ENCODE measurements around the gene OPCML.

Gene OPCML

DNA sequence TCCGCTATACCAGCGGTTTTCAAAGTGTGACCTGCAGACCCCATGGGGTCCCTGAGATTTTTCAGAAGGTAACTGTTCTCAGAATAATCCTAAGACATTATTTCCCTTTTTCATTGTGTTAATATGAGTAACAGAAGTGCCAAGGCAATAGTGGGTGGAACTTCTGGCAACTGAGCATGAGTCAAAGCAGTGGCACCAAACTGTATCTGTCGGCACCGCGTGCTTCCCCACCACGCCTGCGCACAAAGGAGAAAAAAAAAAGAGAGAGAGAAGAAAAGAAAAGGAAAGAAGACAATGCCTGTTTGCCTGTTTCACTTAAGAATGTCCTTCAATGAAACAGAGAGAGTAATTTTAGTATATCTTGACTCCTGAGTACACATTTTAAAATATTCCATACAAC is 679.9 kb downstream of the OPCML start:
- H3K36me3 ChIP-seq (ENCODE audit: control insufficient read depth, insufficient read depth, low read length) = no peaks in the 10 kb centered on the region
- H3K4me1 ChIP-seq (ENCODE audit: control insufficient read depth, insufficient read depth, low read length) = peaks cover 6% of the 10 kb centered on the region
- H3K27me3 ChIP-seq (ENCODE audit: control insufficient read depth, insufficient read depth, low read length) = no peaks in the 10 kb centered on the region
- no peaks in the 10 kb centered on the region for H3K9me3 ChIP-seq (ENCODE audit: control insufficient read depth, insufficient read depth, low read length)
- H3K4me3 ChIP-seq (ENCODE audit: low read depth, low read length) = no peak overlapping the region
- H3K9ac ChIP-seq (ENCODE audit: low read depth, low read length) = no peak overlapping the region

DNA sequence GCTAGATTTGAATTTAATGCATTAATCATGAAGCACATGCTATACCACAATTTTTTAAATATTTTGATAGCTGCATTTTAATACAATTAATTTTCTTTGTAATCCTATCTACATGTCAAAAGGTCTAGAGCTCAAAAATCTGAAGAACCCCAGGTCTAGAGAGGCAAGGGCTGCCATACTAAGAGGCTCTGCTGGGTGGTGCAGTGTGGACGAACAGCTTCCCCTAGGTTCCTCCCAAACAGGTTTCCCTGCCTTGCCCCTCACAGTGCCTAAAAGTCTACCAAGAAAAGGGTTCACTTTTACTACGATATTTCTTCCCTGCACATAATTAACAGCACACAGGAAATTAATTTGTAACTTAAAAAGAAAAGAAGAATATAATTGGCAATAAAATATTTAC is 681.1 kb downstream of the OPCML start:
- H3K4me1 ChIP-seq (ENCODE audit: control insufficient read depth, insufficient read depth, low read length) = peaks cover 6% of the 10 kb centered on the region
- no peak overlapping the region for H3K9ac ChIP-seq (ENCODE audit: low read depth, low read length)
- H3K9me3 ChIP-seq (ENCODE audit: control insufficient read depth, insufficient read depth, low read length) = no peaks in the 10 kb centered on the region
- no peaks in the 10 kb centered on the region for H3K27me3 ChIP-seq (ENCODE audit: control insufficient read depth, insufficient read depth, low read length)
- no peak overlapping the region for H3K4me3 ChIP-seq (ENCODE audit: low read depth, low read length)
- H3K36me3 ChIP-seq (ENCODE audit: control insufficient read depth, insufficient read depth, low read length) = no peaks in the 10 kb centered on the region

DNA sequence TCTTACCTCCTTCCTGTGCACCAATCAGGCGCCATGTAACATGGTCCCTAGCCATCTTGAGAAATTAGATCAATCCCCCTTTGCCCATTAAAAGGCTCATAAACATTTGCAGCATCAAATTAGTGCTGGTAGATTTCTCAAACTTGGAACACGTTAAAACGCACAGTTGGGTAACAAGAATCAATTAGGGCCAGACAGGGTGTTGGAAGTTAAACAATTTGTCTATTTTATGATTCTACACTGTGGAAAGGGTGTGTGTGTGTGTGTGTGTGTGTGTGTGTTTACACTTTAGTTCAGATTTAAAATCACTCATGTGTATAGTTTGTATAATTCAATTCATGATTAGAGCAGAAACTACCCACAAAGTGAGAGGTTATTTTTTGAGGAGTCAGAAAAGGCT is 682.0 kb downstream of the OPCML start:
- no peak overlapping the region for H3K4me3 ChIP-seq (ENCODE audit: low read depth, low read length)
- peaks cover 6% of the 10 kb centered on the region for H3K4me1 ChIP-seq (ENCODE audit: control insufficient read depth, insufficient read depth, low read length)
- H3K27me3 ChIP-seq (ENCODE audit: control insufficient read depth, insufficient read depth, low read length) = no peaks in the 10 kb centered on the region
- no peaks in the 10 kb centered on the region for H3K36me3 ChIP-seq (ENCODE audit: control insufficient read depth, insufficient read depth, low read length)
- no peak overlapping the region for H3K9ac ChIP-seq (ENCODE audit: low read depth, low read length)
- no peaks in the 10 kb centered on the region for H3K9me3 ChIP-seq (ENCODE audit: control insufficient read depth, insufficient read depth, low read length)

DNA sequence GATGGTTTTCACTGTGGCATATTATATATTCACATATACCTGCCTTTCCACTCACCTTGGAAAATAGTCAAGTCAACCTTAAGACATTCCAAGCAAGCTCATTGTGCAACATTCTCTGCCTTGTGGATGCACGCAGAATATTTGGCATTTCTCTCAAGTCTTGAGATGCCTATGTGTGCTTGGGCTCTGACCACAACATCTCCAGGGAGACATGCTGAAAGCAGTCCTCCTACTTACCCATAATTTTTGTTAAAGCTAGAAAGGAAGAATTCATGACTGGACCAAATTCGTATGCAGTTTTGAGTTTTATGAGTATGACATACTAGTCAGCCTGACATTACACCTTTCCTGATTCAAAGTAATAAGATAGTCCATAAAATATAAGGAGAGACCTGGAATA is 684.0 kb downstream of the OPCML start:
- Histone ChIP-seq H3K9me3 (ENCODE audit: control insufficient read depth, insufficient read depth, low read length) (no peaks in the 10 kb centered on the region), H3K4me3 (ENCODE audit: low read depth, low read length) (no peak overlapping the region), H3K9ac (ENCODE audit: low read depth, low read length) (no peak overlapping the region), H3K36me3 (ENCODE audit: control insufficient read depth, insufficient read depth, low read length) (no peaks in the 10 kb centered on the region), H3K4me1 (ENCODE audit: control insufficient read depth, insufficient read depth, low read length) (no peaks in the 10 kb centered on the region), H3K27me3 (ENCODE audit: control insufficient read depth, insufficient read depth, low read length) (no peaks in the 10 kb centered on the region)

DNA sequence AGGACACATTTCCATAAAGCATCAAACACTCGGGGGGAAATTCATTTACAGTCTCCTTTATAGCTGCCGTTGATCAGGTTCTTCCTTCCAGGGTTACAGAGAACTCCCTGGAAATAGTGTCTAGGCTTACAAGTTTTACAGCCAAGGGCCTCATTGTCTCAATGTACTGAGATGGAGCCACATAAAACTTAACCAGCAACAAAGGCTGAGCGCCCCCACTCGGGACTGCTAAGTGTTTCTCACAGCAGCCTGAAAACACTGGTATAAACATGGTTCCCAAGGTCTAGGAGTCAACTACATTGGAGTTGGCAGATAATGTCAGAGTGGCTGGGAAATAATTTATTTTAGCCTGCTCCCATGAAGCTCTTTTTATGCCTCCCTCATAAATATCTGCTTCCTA is 686.2 kb downstream of the OPCML start:
- Histone ChIP-seq H3K27me3 (ENCODE audit: control insufficient read depth, insufficient read depth, low read length) (no peaks in the 10 kb centered on the region), H3K4me3 (ENCODE audit: low read depth, low read length) (no peak overlapping the region), H3K9ac (ENCODE audit: low read depth, low read length) (no peak overlapping the region), H3K4me1 (ENCODE audit: control insufficient read depth, insufficient read depth, low read length) (peaks cover 6% of the 10 kb centered on the region), H3K9me3 (ENCODE audit: control insufficient read depth, insufficient read depth, low read length) (no peaks in the 10 kb centered on the region), H3K36me3 (ENCODE audit: control insufficient read depth, insufficient read depth, low read length) (no peaks in the 10 kb centered on the region)

DNA sequence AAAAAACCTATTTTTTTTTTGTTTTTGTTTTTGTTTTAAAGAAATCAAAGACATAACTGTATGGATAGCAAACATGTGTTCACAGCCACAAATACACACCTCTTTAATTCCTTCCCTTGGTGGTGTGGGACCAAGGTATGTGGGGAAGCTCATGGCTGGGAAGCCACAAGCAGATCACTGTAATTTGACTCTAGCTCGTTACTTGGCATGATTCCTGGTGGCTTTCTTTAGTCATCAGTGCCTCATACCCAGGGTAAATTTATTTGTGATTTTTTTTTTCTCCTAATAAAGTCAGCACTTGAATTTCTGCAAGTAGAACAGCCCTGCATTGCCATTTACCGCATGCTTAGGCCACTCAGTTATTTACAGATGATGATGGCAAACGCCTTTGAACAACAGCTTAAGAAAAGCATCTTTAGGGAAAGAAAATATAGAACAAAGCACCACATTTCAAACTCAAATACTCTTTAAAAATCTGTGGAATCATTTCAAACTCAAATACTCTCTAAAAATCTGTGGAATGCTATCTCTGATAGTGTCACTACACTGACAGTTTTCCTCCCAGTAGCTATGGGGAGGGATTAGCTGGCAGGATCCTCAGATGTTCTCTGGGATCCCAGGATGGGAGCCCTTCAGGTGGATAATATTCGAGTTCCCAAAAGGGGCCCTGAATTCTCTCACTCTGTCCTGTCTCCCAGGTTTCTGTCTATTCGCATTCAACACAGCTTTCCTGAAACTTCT is 687.2 kb downstream of the OPCML start:
- no peaks in the 10 kb centered on the region for H3K9me3 ChIP-seq (ENCODE audit: control insufficient read depth, insufficient read depth, low read length)
- H3K9ac ChIP-seq (ENCODE audit: low read depth, low read length) = no peak overlapping the region
- H3K4me1 ChIP-seq (ENCODE audit: control insufficient read depth, insufficient read depth, low read length) = peaks cover 6% of the 10 kb centered on the region
- no peak overlapping the region for H3K4me3 ChIP-seq (ENCODE audit: low read depth, low read length)
- no peaks in the 10 kb centered on the region for H3K36me3 ChIP-seq (ENCODE audit: control insufficient read depth, insufficient read depth, low read length)
- H3K27me3 ChIP-seq (ENCODE audit: control insufficient read depth, insufficient read depth, low read length) = no peaks in the 10 kb centered on the region

DNA sequence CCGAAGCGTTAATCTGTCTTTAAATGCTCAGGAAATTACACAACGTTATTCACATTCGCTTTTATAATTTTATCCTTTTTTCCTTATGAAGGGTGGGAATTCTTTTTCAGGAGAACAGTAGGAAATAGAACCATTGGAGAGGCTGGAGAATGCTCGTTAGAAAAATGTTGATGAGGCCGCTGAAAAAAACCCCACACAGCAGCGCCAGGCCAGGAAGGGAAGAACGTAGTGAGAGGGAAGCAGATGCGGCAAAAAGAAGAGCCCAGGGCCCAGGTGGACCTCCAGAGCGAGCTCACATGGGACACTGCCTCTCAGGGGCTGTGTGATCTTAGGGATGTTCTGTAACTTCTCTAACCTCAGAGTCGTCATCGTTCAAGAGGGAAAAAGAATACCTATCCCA is 691.6 kb downstream of the OPCML start:
- Histone ChIP-seq H3K4me3 (ENCODE audit: low read depth, low read length) (no peak overlapping the region), H3K4me1 (ENCODE audit: control insufficient read depth, insufficient read depth, low read length) (peaks cover 7% of the 10 kb centered on the region), H3K9me3 (ENCODE audit: control insufficient read depth, insufficient read depth, low read length) (no peaks in the 10 kb centered on the region), H3K36me3 (ENCODE audit: control insufficient read depth, insufficient read depth, low read length) (peaks cover 3% of the 10 kb centered on the region), H3K27me3 (ENCODE audit: control insufficient read depth, insufficient read depth, low read length) (no peaks in the 10 kb centered on the region), H3K9ac (ENCODE audit: low read depth, low read length) (no peak overlapping the region)

DNA sequence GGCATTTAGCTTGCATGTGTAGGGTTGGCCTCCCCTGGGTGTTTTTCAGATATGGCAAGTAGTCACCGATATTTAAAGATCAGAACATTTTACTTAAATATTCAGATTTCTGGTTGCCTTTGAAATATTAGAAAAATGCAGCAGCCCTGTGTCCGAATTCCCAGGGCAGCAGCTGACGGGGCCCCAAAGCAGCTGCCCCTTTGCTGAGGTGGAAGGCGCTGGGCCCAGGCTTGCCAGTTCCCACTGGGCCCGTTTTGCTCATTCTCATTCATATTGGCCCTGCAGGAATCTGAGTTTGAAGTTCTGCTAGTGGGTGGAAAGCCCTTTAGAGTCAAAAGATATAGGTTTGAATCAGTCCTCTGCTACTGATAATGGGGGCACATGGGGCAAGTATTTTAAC is 692.1 kb downstream of the OPCML start:
- no peak overlapping the region for H3K9ac ChIP-seq (ENCODE audit: low read depth, low read length)
- peaks cover 3% of the 10 kb centered on the region for H3K36me3 ChIP-seq (ENCODE audit: control insufficient read depth, insufficient read depth, low read length)
- H3K9me3 ChIP-seq (ENCODE audit: control insufficient read depth, insufficient read depth, low read length) = no peaks in the 10 kb centered on the region
- peaks cover 7% of the 10 kb centered on the region for H3K4me1 ChIP-seq (ENCODE audit: control insufficient read depth, insufficient read depth, low read length)
- H3K4me3 ChIP-seq (ENCODE audit: low read depth, low read length) = no peak overlapping the region
- H3K27me3 ChIP-seq (ENCODE audit: control insufficient read depth, insufficient read depth, low read length) = no peaks in the 10 kb centered on the region

DNA sequence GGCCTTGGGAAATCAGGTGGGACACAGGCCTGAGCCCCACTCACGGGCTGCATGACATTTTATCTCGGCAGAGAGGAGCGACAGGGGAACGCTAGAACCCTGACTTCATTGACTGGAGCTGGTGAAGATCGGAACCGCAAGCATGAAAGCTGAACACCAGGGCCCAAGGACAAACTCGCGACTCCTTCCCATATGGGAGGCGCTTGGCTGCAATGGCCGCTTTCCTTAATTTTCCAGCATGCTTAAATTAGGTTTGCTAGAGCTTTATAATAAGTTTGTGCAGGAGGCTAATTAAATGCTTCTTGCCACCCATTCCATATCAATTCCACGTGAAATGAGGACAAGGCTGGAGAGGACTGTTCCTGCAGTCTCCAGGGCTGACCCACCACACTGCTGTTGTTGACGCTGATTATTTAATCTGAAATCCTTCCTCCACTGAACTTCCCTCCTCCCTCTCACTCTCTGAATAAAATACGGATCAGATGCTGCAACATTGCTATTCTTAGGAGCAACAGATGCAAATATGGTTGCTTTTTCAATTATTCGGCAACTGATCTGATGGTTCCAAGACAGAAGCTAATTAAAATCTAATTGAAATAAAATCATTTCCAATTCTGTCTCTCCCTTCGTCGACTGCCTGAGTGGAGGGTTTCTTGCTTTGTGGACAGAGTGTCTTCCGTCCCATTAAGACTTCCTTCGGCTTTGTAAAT is 692.9 kb downstream of the OPCML start:
- H3K4me1 ChIP-seq (ENCODE audit: control insufficient read depth, insufficient read depth, low read length) = peaks cover 7% of the 10 kb centered on the region
- no peaks in the 10 kb centered on the region for H3K27me3 ChIP-seq (ENCODE audit: control insufficient read depth, insufficient read depth, low read length)
- H3K9ac ChIP-seq (ENCODE audit: low read depth, low read length) = no peak overlapping the region
- no peak overlapping the region for H3K4me3 ChIP-seq (ENCODE audit: low read depth, low read length)
- H3K36me3 ChIP-seq (ENCODE audit: control insufficient read depth, insufficient read depth, low read length) = peaks cover 3% of the 10 kb centered on the region
- H3K9me3 ChIP-seq (ENCODE audit: control insufficient read depth, insufficient read depth, low read length) = no peaks in the 10 kb centered on the region

DNA sequence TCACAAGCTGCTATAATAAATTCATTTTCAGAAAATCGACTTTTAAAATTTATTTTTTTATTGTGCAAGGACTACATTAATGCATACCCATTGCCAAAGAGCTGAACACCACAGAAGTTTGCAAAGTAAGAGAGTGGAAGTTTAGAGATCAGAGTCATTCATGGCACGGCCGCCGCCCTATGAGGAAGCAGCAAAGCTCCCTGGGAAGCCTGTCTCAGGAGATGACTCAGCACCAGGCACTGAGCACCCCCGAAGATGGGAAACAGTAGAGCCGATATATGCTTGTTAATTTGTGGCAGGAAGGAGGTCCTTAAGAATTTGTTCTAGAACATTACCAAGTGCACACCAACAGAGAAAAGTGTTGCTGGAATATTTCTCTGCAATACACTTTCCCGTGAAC is 693.7 kb downstream of the OPCML start:
- no peak overlapping the region for H3K9ac ChIP-seq (ENCODE audit: low read depth, low read length)
- no peaks in the 10 kb centered on the region for H3K27me3 ChIP-seq (ENCODE audit: control insufficient read depth, insufficient read depth, low read length)
- H3K36me3 ChIP-seq (ENCODE audit: control insufficient read depth, insufficient read depth, low read length) = peaks cover 3% of the 10 kb centered on the region
- H3K4me1 ChIP-seq (ENCODE audit: control insufficient read depth, insufficient read depth, low read length) = peaks cover 7% of the 10 kb centered on the region
- H3K9me3 ChIP-seq (ENCODE audit: control insufficient read depth, insufficient read depth, low read length) = no peaks in the 10 kb centered on the region
- H3K4me3 ChIP-seq (ENCODE audit: low read depth, low read length) = no peak overlapping the region

DNA sequence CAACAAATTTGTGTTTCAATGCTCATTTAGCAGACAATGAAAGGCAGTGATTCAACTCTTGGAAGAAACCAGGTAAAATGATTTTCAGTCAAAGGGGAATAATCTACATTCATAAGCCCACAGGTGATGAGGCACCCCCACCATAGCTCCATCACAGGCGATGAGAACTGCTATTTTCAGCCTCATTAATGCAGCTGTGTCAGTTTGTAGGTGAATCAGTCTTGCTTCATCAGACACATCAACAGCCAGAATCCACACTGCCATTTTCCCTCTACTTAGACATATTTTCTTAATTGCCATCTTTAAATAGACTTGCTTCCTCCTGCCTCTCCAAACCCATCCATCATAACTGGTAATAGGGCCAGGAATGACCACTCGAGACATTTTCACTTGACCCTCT is 701.0 kb downstream of the OPCML start:
- Histone ChIP-seq H3K4me3 (ENCODE audit: low read depth, low read length) (no peak overlapping the region), H3K4me1 (ENCODE audit: control insufficient read depth, insufficient read depth, low read length) (no peaks in the 10 kb centered on the region), H3K36me3 (ENCODE audit: control insufficient read depth, insufficient read depth, low read length) (no peaks in the 10 kb centered on the region), H3K9ac (ENCODE audit: low read depth, low read length) (no peak overlapping the region), H3K27me3 (ENCODE audit: control insufficient read depth, insufficient read depth, low read length) (no peaks in the 10 kb centered on the region), H3K9me3 (ENCODE audit: control insufficient read depth, insufficient read depth, low read length) (no peaks in the 10 kb centered on the region)

DNA sequence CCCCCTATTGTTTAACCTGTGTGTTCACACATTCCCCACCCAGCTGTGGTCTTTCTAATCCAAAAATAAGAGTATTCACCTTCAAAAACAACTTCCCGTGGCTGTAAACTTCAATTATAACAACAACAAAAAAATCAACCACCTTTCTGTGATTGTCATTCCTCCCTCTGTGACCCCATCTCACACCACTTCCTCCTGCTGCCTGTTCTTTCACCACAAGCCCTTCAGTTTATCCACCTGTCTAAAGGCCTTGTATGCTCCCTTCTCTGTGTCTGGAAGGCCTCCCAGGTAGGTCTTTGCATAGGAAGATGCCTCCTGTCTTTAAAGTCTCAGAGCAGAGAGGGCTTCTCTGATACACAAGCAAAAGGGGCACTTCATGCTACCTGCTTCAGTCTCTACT is 707.7 kb downstream of the OPCML start:
- no peak overlapping the region for H3K4me3 ChIP-seq (ENCODE audit: low read depth, low read length)

More for the DNA sequence above, 707.7 kb downstream of the OPCML start:
- Histone ChIP-seq H3K4me1 (ENCODE audit: control insufficient read depth, insufficient read depth, low read length) (no peaks in the 10 kb centered on the region), H3K36me3 (ENCODE audit: control insufficient read depth, insufficient read depth, low read length) (no peaks in the 10 kb centered on the region), H3K9me3 (ENCODE audit: control insufficient read depth, insufficient read depth, low read length) (no peaks in the 10 kb centered on the region), H3K27me3 (ENCODE audit: control insufficient read depth, insufficient read depth, low read length) (no peaks in the 10 kb centered on the region), H3K9ac (ENCODE audit: low read depth, low read length) (no peak overlapping the region)
